HepG2 (cell line): ENCODE data around the gene HAPLN2. TPM values are rescaled to one million over a fixed set of nuclear protein-coding genes. Genes with fewer than 3 reads are reported as not detected.
A peak's percentile ranks its signal among the peaks of the same experiment; 100 is the strongest.

Experiments
- ATAC-seq: fragments of 200-7000 bp; cut with Tn5 transposase; 3 replicates; pipeline ENCODE4 v1.9.1; 2020; ENCODE audit warnings: mild to moderate bottlenecking, moderate library complexity
- BruUV-seq: library from RNA; stranded (reverse); fragments of 400-500 nt; replicated peaks from 2 replicates; lab custom pipeline; 2021; lab: Mats Ljungman, UMichigan
- CTCF ChIA-PET: fragments of 300-600 bp; formaldehyde crosslinking; extraction: SDS; loops from one replicate; lab custom pipeline; 2021; ENCODE audit warnings: low total read pairs, inconsistent platforms, low intra/inter-chr PET ratio; lab: Yijun Ruan, JAX
- POLR2A ChIA-PET: fragments of 350-600 bp; sonication (Branson Sonifier 250); formaldehyde crosslinking; loops from one replicate; lab custom pipeline; 2020; ENCODE audit warnings: antibody characterized with exemption, inconsistent platforms; lab: Yijun Ruan, JAX
- DNase-seq: peaks from one replicate; pipeline ENCODE4 v3.0.0-alpha.2; 2015; ENCODE audit warnings: low spot score
- FAIRE-seq: peaks from 3 replicates; lab custom pipeline; 2011; peaks lifted over from hg19 to GRCh38; lab: Jason Lieb, UNC
- H2AFZ ChIP-seq: one replicate; pipeline ENCODE4 v1.6.1; 2011; ENCODE audit warnings: low read length, inconsistent platforms
- H3K27ac ChIP-seq: fragments of 300-600 bp; 3 replicates; pipeline ENCODE4 v1.8.0; 2011; ENCODE audit warnings: mixed run types, mild to moderate bottlenecking, mixed read lengths, low read length, inconsistent platforms; ENCODE audit not compliant: insufficient read depth; ENCODE audit errors: extremely low read length
- H3K27me3 ChIP-seq, 2 experiments: fragments of 200-600 bp in 1 of 2; 2 replicates in 1 of 2; 3 replicates in 1 of 2; pipeline versions ENCODE4 v1.6.0 to v1.8.0; 2011; ENCODE audit warnings: low read length in 2 of 2, mild to moderate bottlenecking in 2 of 2, moderate library complexity in 2 of 2, inconsistent platforms in 1 of 2; ENCODE audit not compliant: insufficient read depth in 2 of 2, control insufficient read depth in 1 of 2
- H3K36me3 ChIP-seq, 2 experiments: fragments of 200-600 bp in 1 of 2; replicated peaks in 1 of 2; 2 replicates in 1 of 2; 3 replicates in 1 of 2; pipeline versions ENCODE4 v1.5.1 to v1.8.0; 2011; ENCODE audit warnings: low read length in 2 of 2, inconsistent platforms in 1 of 2; ENCODE audit not compliant: insufficient read depth in 2 of 2, control insufficient read depth in 1 of 2
- H3K4me1 ChIP-seq: 2 replicates; pipeline ENCODE4 v1.5.1; 2012; ENCODE audit warnings: low read length, inconsistent platforms; ENCODE audit not compliant: insufficient read depth
- H3K4me2 ChIP-seq: 2 replicates; pipeline ENCODE4 v1.6.0; 2011; ENCODE audit warnings: low read depth, low read length, inconsistent platforms
- H3K4me3 ChIP-seq, 3 experiments: fragments of 200-600 bp in 1 of 3; sonication (generic), shearing (Covaris generic) in 1 of 3; replicated peaks in 1 of 3; 2 replicates each; pipeline ENCODE4 v1.5.1; 2011 to 2016; ENCODE audit warnings: low read length in 3 of 3, inconsistent platforms in 2 of 3, low read depth in 2 of 3, mild to moderate bottlenecking in 2 of 3, control low read depth in 1 of 3, mixed read lengths in 1 of 3; ENCODE audit not compliant: insufficient read depth in 1 of 3
- H3K79me2 ChIP-seq: one replicate; pipeline ENCODE4 v1.6.1; 2011; ENCODE audit warnings: low read length, inconsistent platforms; ENCODE audit not compliant: insufficient read depth
- H3K9ac ChIP-seq: 2 replicates; pipeline ENCODE4 v1.6.0; 2011; ENCODE audit warnings: mild to moderate bottlenecking, low read depth, low read length, inconsistent platforms; ENCODE audit not compliant: insufficient read depth
- H3K9me3 ChIP-seq: 2 replicates; pipeline ENCODE4 v1.5.1; 2012; ENCODE audit warnings: mild to moderate bottlenecking, low read length
- H4K20me1 ChIP-seq: 2 replicates; pipeline ENCODE4 v1.6.0; 2011; ENCODE audit warnings: inconsistent platforms, mild to moderate bottlenecking, low read length, moderate library complexity; ENCODE audit not compliant: insufficient read depth
- ARID2 ChIP-seq: sonication (generic); formaldehyde crosslinking; IDR thresholded peaks from 2 replicates; pipeline ENCODE4 v1.8.1; 2022; ENCODE audit warnings: mild to moderate bottlenecking, missing genetic modification reagents, borderline replicate concordance
- ARID5B ChIP-seq: IDR thresholded peaks from 2 replicates; pipeline ENCODE4 v1.4.0; 2020; ENCODE audit warnings: mild to moderate bottlenecking, missing genetic modification reagents
- CEBPG ChIP-seq: IDR thresholded peaks from 2 replicates; pipeline ENCODE4 v1.6.1; 2016
- GFI1 ChIP-seq: sonication (generic); formaldehyde crosslinking; IDR thresholded peaks from 2 replicates; pipeline ENCODE4 v1.5.0; 2020; ENCODE audit warnings: missing genetic modification reagents, mild to moderate bottlenecking, borderline replicate concordance
- HOXA5 ChIP-seq: sonication (generic); formaldehyde crosslinking; IDR thresholded peaks from 2 replicates; pipeline ENCODE4 v1.4.0; 2020; ENCODE audit warnings: missing genetic modification reagents
- KLF11 ChIP-seq: IDR thresholded peaks from 2 replicates; pipeline ENCODE4 v1.6.1; 2016; ENCODE audit warnings: missing compliant biosample characterization
- MBNL3 ChIP-seq: fragments of 250-450 bp; sonication (Bioruptor Pico); conservative IDR thresholded peaks from 2 replicates; pipeline ENCODE4 v1.8.0; 2022; ENCODE audit warnings: mild to moderate bottlenecking, inconsistent platforms
- NR2C2 ChIP-seq: sonication (generic); formaldehyde crosslinking; IDR thresholded peaks from 2 replicates; pipeline ENCODE4 v1.4.0; 2020; ENCODE audit warnings: missing genetic modification reagents, mild to moderate bottlenecking, moderate library complexity, borderline replicate concordance
- PBX2 ChIP-seq: IDR thresholded peaks from 2 replicates; pipeline ENCODE4 v1.6.1; 2016; ENCODE audit warnings: control low read depth
- REL ChIP-seq: sonication (generic); formaldehyde crosslinking; conservative IDR thresholded peaks from 2 replicates; pipeline ENCODE4 v1.8.0; 2022; ENCODE audit warnings: mild to moderate bottlenecking, missing genetic modification reagents, moderate library complexity
- SAFB2 ChIP-seq: sonication (generic); formaldehyde crosslinking; IDR thresholded peaks from 2 replicates; pipeline ENCODE4 v1.5.1; 2020; ENCODE audit warnings: missing genetic modification reagents, low read depth, mild to moderate bottlenecking, borderline replicate concordance
- ZBTB42 ChIP-seq: sonication (generic); formaldehyde crosslinking; IDR thresholded peaks from 2 replicates; pipeline ENCODE4 v1.5.0; 2020; ENCODE audit warnings: mild to moderate bottlenecking, missing genetic modification reagents
- ZBTB8A ChIP-seq: sonication (generic); formaldehyde crosslinking; IDR thresholded peaks from 2 replicates; pipeline ENCODE4 v1.4.0; 2020; ENCODE audit warnings: mild to moderate bottlenecking, low read depth, missing genetic modification reagents, borderline replicate concordance
- ZNF101 ChIP-seq: sonication (generic); formaldehyde crosslinking; IDR thresholded peaks from 2 replicates; pipeline ENCODE4 v1.4.0; 2020; ENCODE audit warnings: mild to moderate bottlenecking, low read depth, missing genetic modification reagents, borderline replicate concordance
- ZNF343 ChIP-seq: sonication (generic); formaldehyde crosslinking; IDR thresholded peaks from 2 replicates; pipeline ENCODE4 v1.4.0; 2020; ENCODE audit warnings: mild to moderate bottlenecking, missing genetic modification reagents
- ZNF704 ChIP-seq: sonication (generic); formaldehyde crosslinking; IDR thresholded peaks from 2 replicates; pipeline ENCODE4 v1.8.1; 2023; ENCODE audit warnings: mild to moderate bottlenecking, inconsistent platforms, moderate library complexity, missing genetic modification reagents, borderline replicate concordance
- ZNF790 ChIP-seq: sonication (generic); formaldehyde crosslinking; IDR thresholded peaks from 2 replicates; pipeline ENCODE4 v1.8.0; 2022; ENCODE audit warnings: missing genetic modification reagents, mild to moderate bottlenecking, borderline replicate concordance
- WGBS: methylation state at CpG from one replicate; pipeline ENCODE4 v1.1.6; 2017; ENCODE audit warnings: low lambda C conversion rate; 5-methylcytosine and 5-hydroxymethylcytosine counted together
- in situ Hi-C: cut with HindIII; loops from 2 replicates; pipeline ENCODE4 v1.10.0; 2017; ENCODE audit warnings: low pct_unique_long_range_greater_than_20kb; ENCODE audit not compliant: extremely low pct_ligation_motif_present
- intact Hi-C: fragments of 100-400 bp; cut with micrococcal nuclease; formaldehyde crosslinking; loops from one replicate; pipeline ENCODE4 v1.10.0; 2022; ENCODE audit not compliant: unreplicated experiment
- polyA plus RNA-seq, 8 experiments: library from polyadenylated mRNA; depleted of rRNA in 3 of 8; stranded (reverse) in 7 of 8; unstranded in 1 of 8; fragments of >200 nt; fragmentation: Illumina TruSeq in 4 of 8; extraction: Trizol in 4 of 8; gene quantifications; 2 replicates each; pipeline versions ENCODE4 v1.2.1 to v1.2.3, GENCODE V29; 2011 to 2016; ENCODE audit warnings: low read depth in 4 of 8, missing spikeins in 1 of 8, mixed read lengths in 1 of 8; ENCODE audit not compliant: insufficient read depth in 1 of 8
- total RNA-seq, 5 experiments: library from RNA; depleted of rRNA; stranded (reverse); fragments of >200 nt; fragmentation: Illumina TruSeq; extraction: Trizol; gene quantifications; 2 replicates each; pipeline ENCODE4 v1.2.3, GENCODE V29; 2016; ENCODE audit warnings: low read depth in 1 of 5

The HAPLN2 gene
- total and polyA plus RNA-seq, 2 of the 13 experiments (the other 11 are each of a cell fraction or from before 2014, with no cell fraction given) = not detected

GRCh38 chr1:156599811-156600210 lies 19.4 kb upstream of the HAPLN2 start (continued):
- no peak for TF ChIP-seq KLF11
- no peak for TF ChIP-seq ZNF790 (CRISPR knock-in tag)

- under 1% methylated on average over 13 of the region's 13 CpGs for WGBS
- peaks cover 19% of the 10 kb centered on the region for H3K79me2 ChIP-seq
- POLR2A ChIA-PET = interaction anchor here (0.8 to 2.2 kb wide), 3 partner anchors 9 to 143 kb away, joined by 3 to 36 read pairs (median 4); partner anchors contain the start of gene NAXE
- FAIRE-seq (no peak), ATAC-seq (peak; percentile 16), DNase-seq (no peak)
- TSS peak; percentile 81 for BruUV-seq
- intact Hi-C loops (no loop called here), in situ Hi-C loops (no loop called here)
- no peak for TF ChIP-seq PBX2 (CRISPR knock-in tag)
- TF ChIP-seq MBNL3 (CRISPR knock-in tag) = no peak
- no peak for TF ChIP-seq ARID5B (CRISPR knock-in tag)
- peak; percentile 15; the same call in 1 of the 2 replicates for TF ChIP-seq ZNF343 (CRISPR knock-in tag)
- TF ChIP-seq ZBTB42 = peak; percentile 42; the same call in 1 of the 2 replicates
- no peak for TF ChIP-seq CEBPG (CRISPR knock-in tag)
- 0 out of 2 replicates have a peak, but pooled peaks have one; percentile 10 for TF ChIP-seq HOXA5 (CRISPR knock-in tag)
- peak; percentile 45; the same call in 1 of the 2 replicates for TF ChIP-seq ZBTB8A (CRISPR knock-in tag)
- 0 out of 2 replicates have a peak, but pooled peaks have one; percentile 10 for TF ChIP-seq ZNF101 (CRISPR knock-in tag)
- TF ChIP-seq SAFB2 = no peak
- no peak for TF ChIP-seq GFI1 (CRISPR knock-in tag)
- TF ChIP-seq ZNF704 = 0 out of 2 replicates have a peak, but pooled peaks have one; percentile 10
- TF ChIP-seq ARID2 (CRISPR knock-in tag) = peak; percentile 57; the same call in 1 of the 2 replicates
- 0 out of 2 replicates have a peak, but pooled peaks have one; percentile 1 for TF ChIP-seq NR2C2
- TF ChIP-seq REL (CRISPR knock-in tag) = 0 out of 2 replicates have a peak, but pooled peaks have one; percentile 48
- CTCF ChIA-PET = no interaction called here
- no peaks in the 10 kb centered on the region for H3K9me3 ChIP-seq
- peaks cover 27% of the 10 kb centered on the region for H3K4me1 ChIP-seq
- no peaks in the 10 kb centered on the region for H3K27me3 ChIP-seq
- peak overlapping the region; percentile 86 for H3K9ac ChIP-seq
- peaks cover 7 to 29% of the 10 kb centered on the region in 2 experiments; a peak in 4 of 5 replicates for H3K36me3 ChIP-seq
- H2AFZ ChIP-seq = peak overlapping the region; percentile 69
- H4K20me1 ChIP-seq = no peaks in the 10 kb centered on the region
- H3K4me3 ChIP-seq = peak overlapping the region; percentile 84 to 94 (median 85)
- peak overlapping the region; percentile 80 for H3K27ac ChIP-seq
- H3K4me2 ChIP-seq = peak overlapping the region; percentile 92
These were observed 18.5 kb upstream of the HAPLN2 start for GRCh38 chr1:156600733-156601121.
